Ishikawa (cell line): Measurements from ENCODE around the gene CERK.
A peak's percentile ranks its signal among the peaks of the same experiment; 100 is the strongest.

Experiments
- CEBPB ChIP-seq: IDR thresholded peaks from 2 replicates; pipeline ENCODE4 v1.6.1; 2012
- CREB1 ChIP-seq: IDR thresholded peaks from 2 replicates; pipeline ENCODE4 v1.6.1; 2012; ENCODE audit warnings: low read depth
- EGR1 ChIP-seq: IDR thresholded peaks from 2 replicates; pipeline ENCODE4 v1.6.1; 2012
- EP300 ChIP-seq: IDR thresholded peaks from 2 replicates; pipeline ENCODE4 v1.6.1; 2012; ENCODE audit warnings: borderline replicate concordance
- FOXM1 ChIP-seq: IDR thresholded peaks from 2 replicates; pipeline ENCODE4 v1.6.1; 2012; ENCODE audit warnings: low read depth, borderline replicate concordance
- NFIC ChIP-seq: IDR thresholded peaks from 2 replicates; pipeline ENCODE4 v1.6.1; 2012
- RAD21 ChIP-seq: IDR thresholded peaks from 2 replicates; pipeline ENCODE4 v1.6.1; 2012; ENCODE audit warnings: low read depth
- TAF1 ChIP-seq: IDR thresholded peaks from 2 replicates; pipeline ENCODE4 v1.6.1; 2012; ENCODE audit warnings: low read depth, mild to moderate bottlenecking
- TCF12 ChIP-seq: IDR thresholded peaks from 2 replicates; pipeline ENCODE4 v1.6.1; 2012; ENCODE audit warnings: low read depth
- TEAD4 ChIP-seq: IDR thresholded peaks from 2 replicates; pipeline ENCODE4 v1.6.1; 2012
- YY1 ChIP-seq: IDR thresholded peaks from 2 replicates; pipeline ENCODE4 v1.6.1; 2012; ENCODE audit warnings: low read depth
- ZBTB7A ChIP-seq: IDR thresholded peaks from 2 replicates; pipeline ENCODE4 v1.6.1; 2012; ENCODE audit warnings: low read depth
- TF ChIP-seq, protein P1 (sequence below): IDR thresholded peaks from 2 replicates; pipeline ENCODE4 v1.6.1; 2012
- TF ChIP-seq, protein P2 (sequence below): IDR thresholded peaks from 2 replicates; pipeline ENCODE4 v1.6.1; 2012
- TF ChIP-seq, protein P3 (sequence below): IDR thresholded peaks from 2 replicates; pipeline ENCODE4 v1.6.1; 2012; ENCODE audit warnings: low read depth, mild to moderate bottlenecking

Gene CERK

GRCh38 chr22:46682011-46682731 is 55.9 kb downstream of the CERK start:
- TF ChIP-seq YY1, result no peak
- TF ChIP-seq, protein P1, sequence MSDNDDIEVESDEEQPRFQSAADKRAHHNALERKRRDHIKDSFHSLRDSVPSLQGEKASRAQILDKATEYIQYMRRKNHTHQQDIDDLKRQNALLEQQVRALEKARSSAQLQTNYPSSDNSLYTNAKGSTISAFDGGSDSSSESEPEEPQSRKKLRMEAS, result no peak
- no peak for TF ChIP-seq NFIC
- TF ChIP-seq ZBTB7A, result no peak
- TF ChIP-seq, protein P2, sequence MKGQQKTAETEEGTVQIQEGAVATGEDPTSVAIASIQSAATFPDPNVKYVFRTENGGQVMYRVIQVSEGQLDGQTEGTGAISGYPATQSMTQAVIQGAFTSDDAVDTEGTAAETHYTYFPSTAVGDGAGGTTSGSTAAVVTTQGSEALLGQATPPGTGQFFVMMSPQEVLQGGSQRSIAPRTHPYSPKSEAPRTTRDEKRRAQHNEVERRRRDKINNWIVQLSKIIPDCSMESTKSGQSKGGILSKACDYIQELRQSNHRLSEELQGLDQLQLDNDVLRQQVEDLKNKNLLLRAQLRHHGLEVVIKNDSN, result no peak
- no peak for TF ChIP-seq CEBPB
- no peak for TF ChIP-seq FOXM1
- no peak for TF ChIP-seq TEAD4
- no peak for TF ChIP-seq EP300
- TF ChIP-seq EGR1, result no peak
- no peak for TF ChIP-seq RAD21

DNA sequence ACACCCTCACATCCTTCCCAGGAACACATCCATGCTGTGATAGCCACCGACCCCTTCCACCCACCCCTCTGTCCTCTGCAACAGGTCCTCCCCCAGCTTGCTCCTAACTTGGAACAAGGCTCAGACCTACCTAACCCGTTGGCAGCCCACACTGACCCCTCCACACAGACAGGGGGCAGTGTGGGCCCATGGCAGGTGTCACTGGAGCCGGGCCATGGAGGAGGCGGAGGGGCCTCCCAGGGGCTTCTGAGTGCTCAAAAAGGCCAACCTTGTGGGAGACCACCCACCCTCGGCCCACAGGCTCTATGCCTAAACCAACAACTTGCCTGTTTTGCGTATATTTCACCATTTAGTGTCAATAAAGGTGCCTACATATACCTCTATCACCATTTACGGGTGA is 57.0 kb downstream of the CERK start:
- TF ChIP-seq CEBPB, result no peak
- TF ChIP-seq RAD21, result peak; percentile 60
- TF ChIP-seq EP300, result no peak
- no peak for TF ChIP-seq FOXM1

GRCh38 chr22:46679706-46680269 is 58.3 kb downstream of the CERK start:
- TF ChIP-seq NFIC (no peak), CEBPB (no peak), FOXM1 (no peak), TAF1 (no peak), TCF12 (no peak), RAD21 (no peak), EP300 (no peak), ZBTB7A (no peak), EGR1 (no peak), TEAD4 (no peak), CREB1 (no peak), YY1 (no peak)
- TF ChIP-seq, protein P2, result no peak
- TF ChIP-seq, protein P1, result no peak
- TF ChIP-seq, protein P3, sequence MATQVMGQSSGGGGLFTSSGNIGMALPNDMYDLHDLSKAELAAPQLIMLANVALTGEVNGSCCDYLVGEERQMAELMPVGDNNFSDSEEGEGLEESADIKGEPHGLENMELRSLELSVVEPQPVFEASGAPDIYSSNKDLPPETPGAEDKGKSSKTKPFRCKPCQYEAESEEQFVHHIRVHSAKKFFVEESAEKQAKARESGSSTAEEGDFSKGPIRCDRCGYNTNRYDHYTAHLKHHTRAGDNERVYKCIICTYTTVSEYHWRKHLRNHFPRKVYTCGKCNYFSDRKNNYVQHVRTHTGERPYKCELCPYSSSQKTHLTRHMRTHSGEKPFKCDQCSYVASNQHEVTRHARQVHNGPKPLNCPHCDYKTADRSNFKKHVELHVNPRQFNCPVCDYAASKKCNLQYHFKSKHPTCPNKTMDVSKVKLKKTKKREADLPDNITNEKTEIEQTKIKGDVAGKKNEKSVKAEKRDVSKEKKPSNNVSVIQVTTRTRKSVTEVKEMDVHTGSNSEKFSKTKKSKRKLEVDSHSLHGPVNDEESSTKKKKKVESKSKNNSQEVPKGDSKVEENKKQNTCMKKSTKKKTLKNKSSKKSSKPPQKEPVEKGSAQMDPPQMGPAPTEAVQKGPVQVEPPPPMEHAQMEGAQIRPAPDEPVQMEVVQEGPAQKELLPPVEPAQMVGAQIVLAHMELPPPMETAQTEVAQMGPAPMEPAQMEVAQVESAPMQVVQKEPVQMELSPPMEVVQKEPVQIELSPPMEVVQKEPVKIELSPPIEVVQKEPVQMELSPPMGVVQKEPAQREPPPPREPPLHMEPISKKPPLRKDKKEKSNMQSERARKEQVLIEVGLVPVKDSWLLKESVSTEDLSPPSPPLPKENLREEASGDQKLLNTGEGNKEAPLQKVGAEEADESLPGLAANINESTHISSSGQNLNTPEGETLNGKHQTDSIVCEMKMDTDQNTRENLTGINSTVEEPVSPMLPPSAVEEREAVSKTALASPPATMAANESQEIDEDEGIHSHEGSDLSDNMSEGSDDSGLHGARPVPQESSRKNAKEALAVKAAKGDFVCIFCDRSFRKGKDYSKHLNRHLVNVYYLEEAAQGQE, result no peak

- TF ChIP-seq YY1 (no peak), NFIC (no peak), CREB1 (no peak), TEAD4 (no peak), EP300 (no peak), EGR1 (no peak), ZBTB7A (no peak), RAD21 (no peak), FOXM1 (no peak), CEBPB (no peak), TCF12 (no peak), TAF1 (no peak)
- TF ChIP-seq, protein P3, result no peak
- TF ChIP-seq, protein P1, result no peak
- TF ChIP-seq, protein P2, result no peak
Observed at GRCh38 chr22:46678785-46679700, 59.0 kb downstream of the CERK start.
